Astrocyte (in vitro differentiated cells and primary cell): Measurements from ENCODE around the gene FYN. TPM values are rescaled to one million over a fixed set of nuclear protein-coding genes. Genes with fewer than 3 reads are reported as not detected.

Source experiments
- DNase-seq: peaks from one replicate; pipeline ENCODE4 v3.0.0-alpha.2; 2010; ENCODE audit warnings: low read depth
- FAIRE-seq: peaks from 2 replicates; lab custom pipeline; 2011; peaks lifted over from hg19 to GRCh38; lab: Jason Lieb, UNC
- H2AFZ ChIP-seq: 2 replicates; pipeline ENCODE4 v1.6.0; 2012; ENCODE audit warnings: low read depth, low read length, inconsistent platforms
- H3K27ac ChIP-seq: 2 replicates; pipeline ENCODE4 v1.5.1; 2011; ENCODE audit warnings: low read depth, low read length, inconsistent platforms
- H3K27me3 ChIP-seq: 2 replicates; pipeline ENCODE4 v1.6.0; 2011; ENCODE audit warnings: low read length, inconsistent platforms; ENCODE audit not compliant: insufficient read depth
- H3K36me3 ChIP-seq: 2 replicates; pipeline ENCODE4 v1.5.1; 2011; ENCODE audit warnings: low read length, inconsistent platforms; ENCODE audit not compliant: insufficient read depth
- H3K4me1 ChIP-seq: 2 replicates; pipeline ENCODE4 v1.5.1; 2011; ENCODE audit warnings: low read length, inconsistent platforms; ENCODE audit not compliant: insufficient read depth
- H3K4me2 ChIP-seq: 2 replicates; pipeline ENCODE4 v1.6.0; 2012; ENCODE audit warnings: low read length, inconsistent platforms
- H3K4me3 ChIP-seq: 2 replicates; pipeline ENCODE4 v1.5.1; 2011; ENCODE audit warnings: low read depth, mild to moderate bottlenecking, low read length, inconsistent platforms; ENCODE audit not compliant: insufficient read depth
- H3K79me2 ChIP-seq: 2 replicates; pipeline ENCODE4 v1.6.0; 2012; ENCODE audit warnings: mild to moderate bottlenecking, low read length, inconsistent platforms; ENCODE audit not compliant: insufficient read depth
- H3K9ac ChIP-seq: 2 replicates; pipeline ENCODE4 v1.6.0; 2012; ENCODE audit warnings: mild to moderate bottlenecking, low read length, inconsistent platforms
- H3K9me3 ChIP-seq: 2 replicates; pipeline ENCODE4 v1.5.1; 2012; ENCODE audit warnings: low read depth, mild to moderate bottlenecking, low read length, inconsistent platforms; ENCODE audit not compliant: insufficient read depth
- H4K20me1 ChIP-seq: 2 replicates; pipeline ENCODE4 v1.6.0; 2012; ENCODE audit warnings: low read length, inconsistent platforms; ENCODE audit not compliant: insufficient read depth
- H3K27ac Mint-ChIP-seq: one replicate; pipeline ENCODE4 v1.8.0; 2021; ENCODE audit warnings: mild to moderate bottlenecking, mixed read lengths; ENCODE audit not compliant: unreplicated experiment
- H3K27me3 Mint-ChIP-seq: one replicate; pipeline ENCODE4 v1.8.0; 2021; ENCODE audit warnings: low read depth, mixed read lengths; ENCODE audit not compliant: unreplicated experiment
- H3K36me3 Mint-ChIP-seq: one replicate; pipeline ENCODE4 v1.8.0; 2021; ENCODE audit warnings: low read depth, mixed read lengths; ENCODE audit not compliant: unreplicated experiment
- H3K4me1 Mint-ChIP-seq: one replicate; pipeline ENCODE4 v1.8.0; 2021; ENCODE audit warnings: low read depth, mixed read lengths; ENCODE audit not compliant: unreplicated experiment
- H3K4me3 Mint-ChIP-seq: one replicate; pipeline ENCODE4 v1.8.0; 2021; ENCODE audit warnings: mild to moderate bottlenecking, moderate library complexity, mixed read lengths; ENCODE audit not compliant: unreplicated experiment
- H3K9me3 Mint-ChIP-seq: one replicate; pipeline ENCODE4 v1.8.0; 2021; ENCODE audit warnings: mild to moderate bottlenecking, mixed read lengths; ENCODE audit not compliant: unreplicated experiment
- EZH2 ChIP-seq: IDR thresholded peaks from 2 replicates; pipeline ENCODE4 v1.6.1; 2012; ENCODE audit warnings: mild to moderate bottlenecking, low read length, inconsistent platforms; ENCODE audit not compliant: insufficient read depth
- total RNA-seq: library from RNA; stranded (reverse); gene quantifications from 2 replicates; pipeline ENCODE4 v1.2.1, GENCODE V29; 2021
- TF ChIP-seq, protein P1 (sequence below): IDR thresholded peaks from 2 replicates; pipeline ENCODE4 v1.5.1; 2011; ENCODE audit warnings: low read depth, mild to moderate bottlenecking, inconsistent platforms, low read length, moderate library complexity; ENCODE audit not compliant: insufficient read depth

FYN gene
- total RNA-seq, 1 donor from 2014 or later: 167 TPM

DNA sequence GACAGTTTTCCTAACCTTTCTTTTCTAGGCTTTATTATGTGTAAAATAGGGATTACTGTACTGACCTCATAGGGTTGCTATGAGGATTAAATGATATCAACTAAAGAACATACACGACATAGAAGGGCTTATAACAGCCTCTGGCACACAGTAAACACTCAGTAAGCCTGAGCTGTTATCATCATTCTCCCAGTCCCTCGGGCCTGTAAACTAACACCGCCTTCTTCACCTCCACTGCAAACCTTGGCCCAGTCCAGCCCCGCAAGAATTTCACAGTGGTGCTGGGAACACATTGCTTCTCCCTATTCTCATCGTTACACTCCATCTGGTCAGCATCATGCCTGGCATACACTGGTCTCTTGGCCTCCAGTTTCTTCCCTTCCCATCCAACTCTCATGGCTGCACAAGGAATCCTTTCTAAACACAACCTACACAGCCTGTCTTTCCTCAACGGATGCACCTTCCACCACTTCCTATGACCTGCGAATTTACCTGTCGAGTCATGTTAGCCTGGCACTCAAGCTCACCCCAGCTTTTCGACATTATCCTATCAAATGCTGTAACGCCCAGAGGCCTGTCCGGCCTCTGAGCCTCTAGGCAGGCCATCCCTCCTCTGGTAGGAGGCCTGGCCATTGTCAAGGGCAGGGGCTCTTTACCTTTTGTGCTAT, 92.1 kb downstream of the FYN start:
- no peak for FAIRE-seq

DNA sequence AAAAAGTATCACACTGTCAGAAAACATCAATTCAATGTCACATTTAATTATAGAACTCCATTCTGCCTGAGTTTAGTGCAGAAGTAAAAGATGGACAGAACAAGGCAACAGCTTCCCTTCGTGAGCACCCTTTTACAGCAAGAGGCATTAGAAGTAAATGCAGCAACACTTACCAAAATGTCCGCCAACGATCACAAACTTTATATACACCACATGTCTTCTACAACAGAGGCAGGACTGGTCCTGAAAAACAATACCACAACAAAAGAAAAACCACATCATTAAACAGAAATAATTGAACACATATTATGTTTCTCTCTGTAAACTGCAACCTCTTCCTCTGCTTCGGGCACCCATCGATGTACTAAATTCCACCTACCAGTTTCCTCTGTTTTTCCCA, 92.9 kb downstream of the FYN start:
- Mint-ChIP-seq H3K4me1 (peaks cover 37% of the 10 kb centered on the region), H3K9me3 (no peaks in the 10 kb centered on the region), H3K36me3 (peaks cover 14% of the 10 kb centered on the region), H3K27me3 (no peaks in the 10 kb centered on the region), H3K27ac (no peak overlapping the region), H3K4me3 (no peak overlapping the region)
- FAIRE-seq (no peak), DNase-seq (no peak)
- no peaks in the 10 kb centered on the region for H3K9me3 ChIP-seq
- no peak overlapping the region for H3K27ac ChIP-seq
- H3K27me3 ChIP-seq: no peaks in the 10 kb centered on the region
- no peak overlapping the region for H3K4me2 ChIP-seq
- H3K79me2 ChIP-seq: peaks cover 55% of the 10 kb centered on the region
- H2AFZ ChIP-seq: no peak overlapping the region
- H3K36me3 ChIP-seq: peaks cover 4% of the 10 kb centered on the region
- TF ChIP-seq EZH2: no peak
- TF ChIP-seq, protein P1, sequence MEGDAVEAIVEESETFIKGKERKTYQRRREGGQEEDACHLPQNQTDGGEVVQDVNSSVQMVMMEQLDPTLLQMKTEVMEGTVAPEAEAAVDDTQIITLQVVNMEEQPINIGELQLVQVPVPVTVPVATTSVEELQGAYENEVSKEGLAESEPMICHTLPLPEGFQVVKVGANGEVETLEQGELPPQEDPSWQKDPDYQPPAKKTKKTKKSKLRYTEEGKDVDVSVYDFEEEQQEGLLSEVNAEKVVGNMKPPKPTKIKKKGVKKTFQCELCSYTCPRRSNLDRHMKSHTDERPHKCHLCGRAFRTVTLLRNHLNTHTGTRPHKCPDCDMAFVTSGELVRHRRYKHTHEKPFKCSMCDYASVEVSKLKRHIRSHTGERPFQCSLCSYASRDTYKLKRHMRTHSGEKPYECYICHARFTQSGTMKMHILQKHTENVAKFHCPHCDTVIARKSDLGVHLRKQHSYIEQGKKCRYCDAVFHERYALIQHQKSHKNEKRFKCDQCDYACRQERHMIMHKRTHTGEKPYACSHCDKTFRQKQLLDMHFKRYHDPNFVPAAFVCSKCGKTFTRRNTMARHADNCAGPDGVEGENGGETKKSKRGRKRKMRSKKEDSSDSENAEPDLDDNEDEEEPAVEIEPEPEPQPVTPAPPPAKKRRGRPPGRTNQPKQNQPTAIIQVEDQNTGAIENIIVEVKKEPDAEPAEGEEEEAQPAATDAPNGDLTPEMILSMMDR: no peak
- no peak overlapping the region for H3K4me3 ChIP-seq
- H3K4me1 ChIP-seq: peaks cover 11% of the 10 kb centered on the region
- no peak overlapping the region for H3K9ac ChIP-seq
- peaks cover 36% of the 10 kb centered on the region for H4K20me1 ChIP-seq

More for the DNA sequence above, 92.1 kb downstream of the FYN start:
- no peak overlapping the region for H3K4me2 ChIP-seq
- Mint-ChIP-seq H3K27me3 (no peaks in the 10 kb centered on the region), H3K4me1 (peaks cover 31% of the 10 kb centered on the region), H3K9me3 (no peaks in the 10 kb centered on the region), H3K36me3 (peaks cover 14% of the 10 kb centered on the region), H3K4me3 (no peak overlapping the region), H3K27ac (no peak overlapping the region)
- H3K27me3 ChIP-seq: no peaks in the 10 kb centered on the region
- H3K9ac ChIP-seq: no peak overlapping the region
- no peak for DNase-seq
- TF ChIP-seq, protein P1: no peak
- no peak for TF ChIP-seq EZH2
- H3K27ac ChIP-seq: no peak overlapping the region
- peaks cover 52% of the 10 kb centered on the region for H3K79me2 ChIP-seq
- H3K4me3 ChIP-seq: no peak overlapping the region
- H2AFZ ChIP-seq: no peak overlapping the region
- H3K36me3 ChIP-seq: peaks cover 4% of the 10 kb centered on the region
- peaks cover 36% of the 10 kb centered on the region for H4K20me1 ChIP-seq
- peaks cover 11% of the 10 kb centered on the region for H3K4me1 ChIP-seq
- no peaks in the 10 kb centered on the region for H3K9me3 ChIP-seq

DNA sequence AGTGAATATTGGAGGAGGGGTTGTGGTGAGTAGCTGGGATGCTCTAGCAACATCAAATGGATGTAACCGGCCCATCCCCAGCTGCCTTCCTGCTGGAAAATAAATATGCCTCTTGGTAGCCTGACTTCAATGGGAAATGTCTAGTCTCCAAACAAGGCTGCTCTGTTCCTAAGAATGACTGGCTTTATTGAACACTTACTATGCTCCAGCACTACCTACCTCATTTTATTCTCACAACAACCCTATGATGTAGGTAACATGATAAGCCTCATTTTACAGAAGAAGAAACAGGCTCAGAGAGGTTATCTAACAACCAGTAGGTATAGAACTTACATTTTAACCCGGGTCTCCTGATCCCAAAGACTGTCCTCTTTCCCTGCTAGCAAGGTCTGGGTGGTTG, 93.6 kb downstream of the FYN start:
- Mint-ChIP-seq H3K27ac (no peak overlapping the region), H3K4me3 (no peak overlapping the region), H3K36me3 (peaks cover 16% of the 10 kb centered on the region), H3K4me1 (peaks cover 39% of the 10 kb centered on the region), H3K9me3 (no peaks in the 10 kb centered on the region), H3K27me3 (no peaks in the 10 kb centered on the region)
- FAIRE-seq (no peak), DNase-seq (no peak)
- no peak for TF ChIP-seq EZH2
- TF ChIP-seq, protein P1: no peak
- H3K79me2 ChIP-seq: peaks cover 49% of the 10 kb centered on the region
- peaks cover 4% of the 10 kb centered on the region for H3K36me3 ChIP-seq
- H3K9me3 ChIP-seq: no peaks in the 10 kb centered on the region
- H2AFZ ChIP-seq: no peak overlapping the region
- no peak overlapping the region for H3K27ac ChIP-seq
- H3K9ac ChIP-seq: no peak overlapping the region
- H3K27me3 ChIP-seq: no peaks in the 10 kb centered on the region
- no peak overlapping the region for H3K4me3 ChIP-seq
- peaks cover 33% of the 10 kb centered on the region for H4K20me1 ChIP-seq
- H3K4me1 ChIP-seq: peaks cover 6% of the 10 kb centered on the region
- H3K4me2 ChIP-seq: no peak overlapping the region
